ENCODE data around the gene CHERP.

CHERP gene

DNA sequence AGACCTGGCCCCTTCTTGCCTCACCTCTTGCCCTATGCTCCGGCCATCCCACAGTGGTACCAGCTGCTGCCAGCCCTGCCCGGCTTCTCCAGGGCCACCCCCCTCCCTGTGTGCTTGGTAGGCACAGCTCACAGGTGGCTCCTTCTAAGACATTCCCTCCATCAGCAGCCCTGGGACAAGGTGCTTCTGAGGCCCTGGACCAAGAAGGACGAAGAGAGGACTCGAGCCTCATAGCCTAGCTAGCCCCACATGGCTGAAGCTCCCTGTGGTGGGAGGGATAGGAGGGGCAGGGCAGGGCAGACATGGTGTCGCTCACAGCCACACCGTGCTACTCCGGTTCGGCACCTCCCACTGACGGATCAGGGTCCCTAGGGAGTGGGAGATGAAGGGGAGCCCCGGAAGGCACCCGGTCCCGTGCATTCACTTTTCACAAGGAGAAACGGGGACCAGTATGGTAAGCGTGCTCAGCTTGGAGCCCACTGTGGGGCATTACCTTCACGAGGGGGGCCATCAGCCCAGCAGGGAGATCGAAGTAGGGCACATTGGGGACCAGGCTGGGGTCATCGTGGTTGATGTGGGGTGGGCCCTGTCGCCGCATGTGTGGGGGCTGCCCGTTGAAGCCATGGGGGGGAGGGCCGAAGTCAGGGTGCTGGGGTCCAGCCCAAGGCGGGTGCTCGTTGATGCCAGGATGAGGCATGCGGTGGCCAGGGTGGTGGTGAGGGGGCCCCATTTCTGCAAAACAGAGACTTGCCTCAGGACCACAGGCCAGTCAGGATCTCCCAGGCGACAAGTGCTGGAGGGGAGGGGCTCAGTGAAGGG is 19.5 kb downstream of the CHERP start:
- H3K4me3 ChIP-seq (ENCODE audit: low read depth, low read length), result no peak overlapping the region
- ChIA-PET CTCF (no interaction called here), POLR2A (no interaction called here)
- no peak for DNase-seq (ENCODE audit: low read depth, low spot score)
- TF ChIP-seq, protein P1, sequence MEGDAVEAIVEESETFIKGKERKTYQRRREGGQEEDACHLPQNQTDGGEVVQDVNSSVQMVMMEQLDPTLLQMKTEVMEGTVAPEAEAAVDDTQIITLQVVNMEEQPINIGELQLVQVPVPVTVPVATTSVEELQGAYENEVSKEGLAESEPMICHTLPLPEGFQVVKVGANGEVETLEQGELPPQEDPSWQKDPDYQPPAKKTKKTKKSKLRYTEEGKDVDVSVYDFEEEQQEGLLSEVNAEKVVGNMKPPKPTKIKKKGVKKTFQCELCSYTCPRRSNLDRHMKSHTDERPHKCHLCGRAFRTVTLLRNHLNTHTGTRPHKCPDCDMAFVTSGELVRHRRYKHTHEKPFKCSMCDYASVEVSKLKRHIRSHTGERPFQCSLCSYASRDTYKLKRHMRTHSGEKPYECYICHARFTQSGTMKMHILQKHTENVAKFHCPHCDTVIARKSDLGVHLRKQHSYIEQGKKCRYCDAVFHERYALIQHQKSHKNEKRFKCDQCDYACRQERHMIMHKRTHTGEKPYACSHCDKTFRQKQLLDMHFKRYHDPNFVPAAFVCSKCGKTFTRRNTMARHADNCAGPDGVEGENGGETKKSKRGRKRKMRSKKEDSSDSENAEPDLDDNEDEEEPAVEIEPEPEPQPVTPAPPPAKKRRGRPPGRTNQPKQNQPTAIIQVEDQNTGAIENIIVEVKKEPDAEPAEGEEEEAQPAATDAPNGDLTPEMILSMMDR (IDR thresholded peaks at IDR 0.05; ENCODE audit: insufficient read depth, low read length, missing control alignments), result no peak

DNA sequence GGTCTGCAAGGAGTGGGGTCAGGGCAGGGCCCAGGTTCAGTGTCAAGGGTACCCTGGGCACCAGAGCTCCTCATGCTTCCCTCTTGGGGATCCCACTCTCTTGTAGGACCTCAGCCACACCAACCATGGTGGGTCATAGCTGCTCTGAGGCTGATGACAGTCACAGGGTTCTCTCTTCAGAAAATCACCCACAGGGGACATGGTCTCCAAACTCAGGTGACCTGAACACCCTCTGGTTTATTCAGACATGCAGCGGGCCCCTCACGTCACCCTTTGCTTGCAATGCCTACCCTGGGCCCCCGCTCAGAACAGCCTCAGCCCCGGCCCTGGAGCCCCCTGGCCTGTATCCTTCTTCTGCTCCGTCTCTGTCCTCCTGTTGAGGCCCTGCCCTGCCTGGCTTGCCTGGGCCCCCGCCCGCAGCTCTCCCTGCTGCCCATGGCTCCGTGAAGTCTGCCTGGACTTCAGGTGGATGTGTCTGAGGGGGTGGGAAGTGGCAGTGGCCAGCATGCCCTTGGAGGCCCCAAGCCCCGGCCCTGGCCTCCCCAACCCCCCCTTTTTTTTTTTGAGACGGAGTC is 20.4 kb downstream of the CHERP start:
- no peak for DNase-seq (ENCODE audit: low read depth, low spot score)
- ChIA-PET CTCF (no interaction called here), POLR2A (no interaction called here)
- TF ChIP-seq, protein P1 (IDR thresholded peaks at IDR 0.05; ENCODE audit: insufficient read depth, low read length, missing control alignments), result no peak
- H3K4me3 ChIP-seq (ENCODE audit: low read depth, low read length), result no peak overlapping the region

DNA sequence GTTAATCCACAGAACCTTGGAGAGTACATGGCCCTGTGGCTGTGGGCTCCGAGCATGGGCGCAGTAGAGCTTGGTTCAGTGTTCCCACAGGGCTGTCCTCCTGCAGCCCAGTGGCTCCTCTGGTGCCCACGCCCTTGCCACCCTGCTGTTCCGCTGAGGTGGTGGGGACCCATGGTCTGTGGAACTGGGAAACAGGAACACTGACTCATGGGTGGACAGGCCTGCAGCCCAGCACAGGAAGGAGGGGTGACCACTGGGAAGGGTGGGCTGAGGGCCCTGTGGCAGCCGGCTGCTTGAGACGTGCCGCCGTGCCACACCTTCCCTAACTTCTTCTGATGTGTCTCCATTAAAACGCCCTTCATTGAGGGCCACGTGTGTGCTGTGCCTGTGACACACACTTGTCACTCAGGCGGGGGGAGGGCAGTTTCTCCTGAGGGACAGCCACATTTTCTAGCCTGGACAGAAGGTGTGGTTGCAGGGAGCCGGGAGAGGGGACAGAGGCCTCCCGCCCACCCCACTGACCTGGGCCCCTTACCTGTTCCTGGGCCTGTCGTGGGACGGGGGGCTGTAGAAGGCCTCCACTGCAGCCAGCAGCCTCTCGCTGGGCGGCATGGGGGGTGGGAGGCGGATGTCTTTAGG is 21.1 kb downstream of the CHERP start:
- POLR2A ChIA-PET, result no interaction called here
- no peak overlapping the region for H3K4me3 ChIP-seq (ENCODE audit: low read depth, low read length)
- TF ChIP-seq, protein P1 (IDR thresholded peaks at IDR 0.05; ENCODE audit: insufficient read depth, low read length, missing control alignments), result no peak
- no peak for DNase-seq (ENCODE audit: low read depth, low spot score)
- CTCF ChIA-PET, result no interaction called here

DNA sequence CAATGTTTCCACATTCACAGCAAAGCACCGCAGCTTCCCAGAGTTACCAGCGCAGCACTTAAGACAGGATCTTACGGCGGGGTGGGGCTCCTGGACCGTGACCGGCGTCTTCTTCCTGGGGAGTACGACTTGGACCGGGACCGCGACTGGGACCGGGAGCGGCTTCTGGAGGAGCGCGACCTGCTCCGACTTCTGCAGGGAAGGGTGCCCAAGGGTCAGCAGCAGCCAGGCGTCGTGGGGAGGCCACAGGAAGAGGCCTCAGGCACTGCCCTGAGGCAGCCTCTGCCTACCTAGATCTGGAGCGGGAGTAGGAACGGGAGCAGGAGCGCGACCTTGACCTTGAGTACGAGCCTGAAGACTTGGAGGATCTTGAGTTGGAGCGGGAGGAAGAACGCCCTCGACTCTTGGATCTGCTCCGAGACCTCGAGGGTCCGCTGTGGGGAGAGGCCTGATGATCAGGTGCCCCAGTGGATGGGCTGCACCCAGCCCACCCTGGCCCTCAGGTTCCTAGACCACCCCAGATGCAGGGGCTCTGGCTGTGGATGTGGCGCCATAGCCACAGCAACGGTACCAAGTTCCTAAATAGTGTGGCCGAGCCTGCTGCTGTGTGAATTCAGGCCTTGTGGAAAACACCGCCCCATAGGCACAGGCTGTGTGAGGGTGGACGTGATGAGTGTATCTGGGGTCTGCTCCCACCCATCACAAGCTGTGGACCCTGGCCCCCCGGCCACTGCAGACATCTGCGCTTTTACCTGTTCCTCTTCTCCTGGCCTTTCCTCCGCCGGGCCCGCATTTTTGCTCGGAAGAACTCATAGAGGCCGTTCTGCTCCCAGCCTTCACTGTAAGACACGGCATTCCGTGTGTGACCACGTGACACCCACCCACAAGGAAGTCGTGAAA is 21.9 kb downstream of the CHERP start:
- TF ChIP-seq, protein P1 (IDR thresholded peaks at IDR 0.05; ENCODE audit: insufficient read depth, low read length, missing control alignments), result no peak
- no peak for DNase-seq (ENCODE audit: low read depth, low spot score)
- CTCF ChIA-PET, result no interaction called here
- POLR2A ChIA-PET, result no interaction called here
- no peak overlapping the region for H3K4me3 ChIP-seq (ENCODE audit: low read depth, low read length)

DNA sequence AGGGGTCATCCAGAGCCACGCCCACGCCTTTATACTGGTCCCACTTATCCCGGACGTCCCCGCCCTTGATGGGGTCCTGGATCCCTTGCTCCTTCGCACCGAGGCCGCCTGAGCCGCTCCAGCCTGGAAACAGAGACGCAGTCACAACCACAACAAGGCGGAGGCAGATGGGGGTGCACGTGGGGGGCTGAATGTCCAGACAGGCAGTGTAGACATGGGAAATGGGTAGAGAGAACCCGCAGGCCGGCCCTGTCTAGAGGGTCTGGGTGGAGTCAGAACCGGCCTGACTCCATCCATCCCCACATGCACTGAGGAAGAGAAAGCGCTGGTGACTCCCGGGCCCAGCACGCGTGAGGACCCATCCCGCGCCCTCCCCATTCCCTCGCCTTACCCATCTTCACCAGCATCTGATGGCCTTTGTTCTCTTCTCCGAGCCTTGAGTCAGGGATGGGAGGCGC is 23.0 kb downstream of the CHERP start:
- ChIA-PET POLR2A (no interaction called here), CTCF (no interaction called here)
- TF ChIP-seq, protein P1 (IDR thresholded peaks at IDR 0.05; ENCODE audit: insufficient read depth, low read length, missing control alignments), result no peak
- H3K4me3 ChIP-seq (ENCODE audit: low read depth, low read length), result no peak overlapping the region
- DNase-seq (ENCODE audit: low read depth, low spot score), result no peak

Measured in AG04449 (cell line).